ENCODE data around the gene LRP1B. TPM values are rescaled to one million over a fixed set of nuclear protein-coding genes. Genes with fewer than 3 reads are reported as not detected.

LRP1B gene
- total and polyA plus RNA-seq, 2 of the 8 experiments (the other 6 are each of a cell fraction or from before 2014, with no cell fraction given): 0.03 TPM; not detected in 1

GRCh38 chr2:141878016-141878415 lies 252.8 kb downstream of the LRP1B start (continued):
- no peak for TF ChIP-seq FOSL1 (IDR thresholded peaks at IDR 0.05; ENCODE audit: insufficient read depth, low read depth, low read length)
- no peak for TF ChIP-seq HDAC6 (IDR thresholded peaks at IDR 0.05; ENCODE audit: low read depth, low read length)
- TF ChIP-seq MAX (IDR thresholded peaks at IDR 0.05): no peak
- no peak for TF ChIP-seq TAF1 (IDR thresholded peaks at IDR 0.05; ENCODE audit: low read depth, low read length)

Data from H1 (cell line).